Measurements from ENCODE around the gene ROBO4. TPM values are rescaled to one million over a fixed set of nuclear protein-coding genes. Genes with fewer than 3 reads are reported as not detected.
A peak's percentile ranks its signal among the peaks of the same experiment; 100 is the strongest.

Gene ROBO4
- total RNA-seq, 1 donor from 2014 or later, result not detected

- Mint-ChIP-seq H3K9me3 (no peaks in the 10 kb centered on the region), H3K4me1 (peaks cover 3% of the 10 kb centered on the region), H3K36me3 (ENCODE audit: low read depth) (no peaks in the 10 kb centered on the region), H3K27me3 (peaks cover 8% of the 10 kb centered on the region), H3K27ac (no peak overlapping the region), H3K4me3 (no peak overlapping the region)
- POLR2A ChIA-PET, result no interaction called here
- CTCF ChIA-PET, result no interaction called here
- DNase-seq (no peak), ATAC-seq (ENCODE audit: low read depth) (no peak)
- intact Hi-C loops (cut with micrococcal nuclease), result no loop called here
- no peak for TF ChIP-seq CTCF (IDR thresholded peaks at IDR 0.05)
Measured at GRCh38 chr11:124928942-124929665, 31.4 kb upstream of the ROBO4 start.

- intact Hi-C loops (cut with micrococcal nuclease), result no loop called here
- ATAC-seq (ENCODE audit: low read depth) (no peak), DNase-seq (no peak)
- no peaks in the 10 kb centered on the region for H3K9me3 Mint-ChIP-seq
- ChIA-PET CTCF (no interaction called here), POLR2A (no interaction called here)
- no peaks in the 10 kb centered on the region for H3K36me3 Mint-ChIP-seq (ENCODE audit: low read depth)
- peaks cover 3% of the 10 kb centered on the region for H3K4me1 Mint-ChIP-seq
- no peak for TF ChIP-seq CTCF (IDR thresholded peaks at IDR 0.05)
- no peak overlapping the region for H3K4me3 Mint-ChIP-seq
- H3K27me3 Mint-ChIP-seq, result peaks cover 32% of the 10 kb centered on the region
- no peak overlapping the region for H3K27ac Mint-ChIP-seq
Measured at GRCh38 chr11:124923296-124923695, 25.6 kb upstream of the ROBO4 start.

GRCh38 chr11:124922831-124923230 lies 25.2 kb upstream of the ROBO4 start:
- ATAC-seq (ENCODE audit: low read depth), result no peak
- no peak for DNase-seq
- ChIA-PET POLR2A (no interaction called here), CTCF (no interaction called here)
- intact Hi-C loops (cut with micrococcal nuclease), result no loop called here
- Mint-ChIP-seq H3K4me1 (peaks cover 3% of the 10 kb centered on the region), H3K36me3 (ENCODE audit: low read depth) (no peaks in the 10 kb centered on the region), H3K27me3 (peaks cover 32% of the 10 kb centered on the region), H3K9me3 (no peaks in the 10 kb centered on the region), H3K27ac (no peak overlapping the region), H3K4me3 (no peak overlapping the region)
- TF ChIP-seq CTCF (IDR thresholded peaks at IDR 0.05), result no peak

GRCh38 chr11:124920870-124921609 lies 23.4 kb upstream of the ROBO4 start:
- no peaks in the 10 kb centered on the region for H3K9me3 Mint-ChIP-seq
- H3K4me1 Mint-ChIP-seq, result peaks cover 3% of the 10 kb centered on the region
- no peak overlapping the region for H3K27ac Mint-ChIP-seq
- no peak for TF ChIP-seq CTCF (IDR thresholded peaks at IDR 0.05)
- ATAC-seq (ENCODE audit: low read depth) (peak; percentile 78), DNase-seq (peak; percentile 42)
- H3K27me3 Mint-ChIP-seq, result peaks cover 35% of the 10 kb centered on the region
- H3K36me3 Mint-ChIP-seq (ENCODE audit: low read depth), result no peaks in the 10 kb centered on the region
- intact Hi-C loops (cut with micrococcal nuclease), result no loop called here
- ChIA-PET CTCF (no interaction called here), POLR2A (interaction anchor here (1.2 kb wide), 1 partner anchor 33 kb away, joined by 4 read pairs; the partner anchor contains the start of gene CCDC15)
- peak overlapping the region; percentile 65 for H3K4me3 Mint-ChIP-seq

- ChIA-PET CTCF (no interaction called here), POLR2A (interaction anchor here (1.2 kb wide), 1 partner anchor 33 kb away, joined by 4 read pairs; the partner anchor contains the start of gene CCDC15)
- no peaks in the 10 kb centered on the region for H3K9me3 Mint-ChIP-seq
- no peak overlapping the region for H3K27ac Mint-ChIP-seq
- H3K27me3 Mint-ChIP-seq, result peaks cover 41% of the 10 kb centered on the region
- no peak for TF ChIP-seq CTCF (IDR thresholded peaks at IDR 0.05)
- DNase-seq, result no peak
- H3K4me1 Mint-ChIP-seq, result peaks cover 3% of the 10 kb centered on the region
- no peaks in the 10 kb centered on the region for H3K36me3 Mint-ChIP-seq (ENCODE audit: low read depth)
- no peak for ATAC-seq (ENCODE audit: low read depth)
- peak overlapping the region; percentile 65 for H3K4me3 Mint-ChIP-seq
- intact Hi-C loops (cut with micrococcal nuclease), result no loop called here
Measured at GRCh38 chr11:124920356-124920755, 22.7 kb upstream of the ROBO4 start.

Measured in activated B cell treated with CpG ODN at 0.5 μM for 24 hours (primary cell).